K562 (cell line): ENCODE measurements around the gene TGFBR1. TPM values are rescaled to one million over a fixed set of nuclear protein-coding genes. Genes with fewer than 3 reads are reported as not detected.
A peak's percentile ranks its signal among the peaks of the same experiment; 100 is the strongest.

Experiments
- CUX1 ChIP-seq: fragments of 200-800 bp; sonication (Bioruptor generic); IDR thresholded peaks from 2 replicates; pipeline ENCODE4 v1.6.1; 2016; ENCODE audit warnings: missing genetic modification characterization, missing compliant biosample characterization
- GABPB2 ChIP-seq: fragments of 250-450 bp; sonication (Bioruptor Pico); conservative IDR thresholded peaks from 2 replicates; pipeline ENCODE4 v1.5.1; 2021; ENCODE audit warnings: mild to moderate bottlenecking
- HMG20A ChIP-seq: fragments of 450-650 bp; formaldehyde crosslinking; conservative IDR thresholded peaks from 2 replicates; pipeline ENCODE4 v1.4.0; 2020; ENCODE audit warnings: mild to moderate bottlenecking, mixed read lengths
- MTA2 ChIP-seq: fragments of 450-650 bp; IDR thresholded peaks from 2 replicates; pipeline ENCODE4 v1.6.1; 2016; ENCODE audit warnings: low read depth
- RBM22 ChIP-seq: fragments of 200-400 bp; formaldehyde crosslinking; IDR thresholded peaks from 2 replicates; pipeline ENCODE4 v1.6.1; 2018; ENCODE audit warnings: low read length, low read depth; ENCODE audit not compliant: poor library complexity, severe bottlenecking
- RFX1 ChIP-seq: fragments of 450-650 bp; IDR thresholded peaks from 2 replicates; pipeline ENCODE4 v1.6.1; 2016; ENCODE audit warnings: mild to moderate bottlenecking, moderate library complexity
- STAG1 ChIP-seq: sonication (generic); formaldehyde crosslinking; IDR thresholded peaks from 2 replicates; pipeline ENCODE4 v1.5.0; 2020; ENCODE audit warnings: missing genetic modification reagents, borderline replicate concordance
- ZKSCAN1 ChIP-seq: fragments of 150-350 bp; IDR thresholded peaks from 2 replicates; pipeline ENCODE4 v1.6.1; 2016; ENCODE audit warnings: low read depth, low read length
- ZNF318 ChIP-seq, 2 experiments: fragments of 450-650 bp; IDR thresholded peaks; 2 replicates each; pipeline ENCODE4 v1.6.1; 2016; ENCODE audit warnings: mild to moderate bottlenecking in 2 of 2, borderline replicate concordance in 1 of 2, low read depth in 1 of 2, moderate library complexity in 1 of 2
- ZNF75A ChIP-seq: fragments of 450-650 bp; formaldehyde crosslinking; IDR thresholded peaks from 2 replicates; pipeline ENCODE4 v1.4.0; 2020; ENCODE audit warnings: mild to moderate bottlenecking
- polyA plus RNA-seq, 8 experiments: library from polyadenylated mRNA; depleted of rRNA in 4 of 8; stranded (reverse) in 5 of 8; unstranded in 3 of 8; fragments of >200 nt; fragmentation: Nextera tagmentation in 2 of 8; fragmentation: Illumina TruSeq in 1 of 8; extraction: Ambion mirVana in 2 of 8; extraction: Trizol in 1 of 8; gene quantifications; 2 replicates each; pipeline versions ENCODE4 v1.2.1 to v1.2.3, GENCODE V29; 2011 to 2014; ENCODE audit warnings: inconsistent platforms in 1 of 8, missing spikeins in 1 of 8
- total RNA-seq, 7 experiments: library from RNA; depleted of rRNA in 6 of 7; stranded (reverse); fragments of >200 nt in 6 of 7; fragmentation: Illumina TruSeq in 2 of 7; extraction: Trizol in 2 of 7; gene quantifications; 2 replicates each; pipeline versions ENCODE4 v1.2.1 to v1.2.3, GENCODE V29; 2011 to 2021; ENCODE audit warnings: low replicate concordance in 1 of 7
- TF ChIP-seq, protein P1 (sequence below): fragments of 250-450 bp; sonication (Bioruptor Pico); IDR thresholded peaks from 2 replicates; pipeline ENCODE4 v1.5.0; 2021

The TGFBR1 gene
- total and polyA plus RNA-seq, 9 of the 15 experiments (the other 6 are each of a cell fraction or from before 2014, with no cell fraction given): 15.5 to 62.4 (median 42.7) TPM

GRCh38 chr9:99073985-99074901 is 30.7 kb upstream of the TGFBR1 start (continued):
- 0 out of 4 replicates have a peak, but pooled peaks of 1 of the 2 experiments have one; percentile 14 for TF ChIP-seq ZNF318 (IDR thresholded peaks at IDR 0.05; ENCODE audit: borderline replicate concordance in 1 of 2, low read depth in 1 of 2)
- TF ChIP-seq ZNF75A (CRISPR knock-in tag): peak; percentile 82
- TF ChIP-seq, protein P1, sequence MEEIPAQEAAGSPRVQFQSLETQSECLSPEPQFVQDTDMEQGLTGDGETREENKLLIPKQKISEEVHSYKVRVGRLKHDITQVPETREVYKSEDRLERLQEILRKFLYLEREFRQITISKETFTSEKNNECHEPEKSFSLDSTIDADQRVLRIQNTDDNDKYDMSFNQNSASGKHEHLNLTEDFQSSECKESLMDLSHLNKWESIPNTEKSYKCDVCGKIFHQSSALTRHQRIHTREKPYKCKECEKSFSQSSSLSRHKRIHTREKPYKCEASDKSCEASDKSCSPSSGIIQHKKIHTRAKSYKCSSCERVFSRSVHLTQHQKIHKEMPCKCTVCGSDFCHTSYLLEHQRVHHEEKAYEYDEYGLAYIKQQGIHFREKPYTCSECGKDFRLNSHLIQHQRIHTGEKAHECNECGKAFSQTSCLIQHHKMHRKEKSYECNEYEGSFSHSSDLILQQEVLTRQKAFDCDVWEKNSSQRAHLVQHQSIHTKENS (CRISPR knock-in tag): 0 out of 2 replicates have a peak, but pooled peaks have one; percentile 71
- no peak for TF ChIP-seq GABPB2 (CRISPR knock-in tag)
- no peak for TF ChIP-seq ZKSCAN1
- no peak for TF ChIP-seq RBM22
- TF ChIP-seq STAG1 (CRISPR knock-in tag): no peak
- no peak for TF ChIP-seq MTA2
- no peak for TF ChIP-seq HMG20A (CRISPR knock-in tag)
- TF ChIP-seq RFX1: no peak
- TF ChIP-seq CUX1 (CRISPR knock-in tag): no peak
